ENCODE measurements around the gene DTWD2. TPM values are rescaled to one million over a fixed set of nuclear protein-coding genes. Genes with fewer than 3 reads are reported as not detected.

The DTWD2 gene
- total RNA-seq, 1 experiment from 2014 or later, result 10.0 TPM

DNA sequence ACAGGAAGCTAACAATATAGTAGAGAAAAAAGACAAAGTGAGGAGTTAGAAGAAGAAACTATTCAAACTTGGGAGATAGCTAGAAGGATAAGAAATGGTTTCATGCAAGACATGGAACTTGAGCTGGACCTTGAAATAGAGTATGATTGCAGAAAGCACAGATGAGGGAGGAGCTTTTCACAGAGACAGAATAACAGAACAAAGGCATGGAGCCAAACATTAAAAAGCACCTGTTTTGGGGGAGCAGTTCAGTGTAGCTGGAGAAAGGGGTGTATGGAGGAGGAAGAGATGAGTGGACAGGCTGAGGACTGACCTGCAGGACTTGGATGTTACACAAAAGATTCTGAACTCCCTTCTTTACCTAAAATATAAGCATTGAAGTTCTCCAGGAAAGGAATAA, 25.2 kb downstream of the DTWD2 start:
- Histone ChIP-seq H3K27me3 (ENCODE audit: control insufficient read depth, insufficient read depth, low read length) (no peaks in the 10 kb centered on the region), H3K27ac (ENCODE audit: low read length) (no peak overlapping the region), H3K9me3 (ENCODE audit: control insufficient read depth, insufficient read depth, low read depth, low read length) (no peaks in the 10 kb centered on the region), H3K4me1 (ENCODE audit: control insufficient read depth, insufficient read depth, low read length) (no peaks in the 10 kb centered on the region), H3K4me3 (ENCODE audit: low read depth in 2 of 2, low read length in 2 of 2) (no peak overlapping the region), H3K36me3 (ENCODE audit: control insufficient read depth, insufficient read depth, low read length) (no peaks in the 10 kb centered on the region)
- intact Hi-C loops (cut with micrococcal nuclease; ENCODE audit: unreplicated experiment) (no loop called here), in situ Hi-C loops (cut with HindIII; ENCODE audit: low pct_unique_long_range_greater_than_20kb, low sequenced_read_pairs) (no loop called here)
- ATAC-seq (no peak), DNase-seq (ENCODE audit: low read depth, low spot score) (no peak)
- CTCF ChIA-PET, result no interaction called here
- no TSS peak for BruUV-seq (replicated peaks)
- POLR2A ChIA-PET, result no interaction called here
- no peak for TF ChIP-seq SIN3A (IDR thresholded peaks at IDR 0.05; ENCODE audit: borderline replicate concordance, insufficient read depth, low read depth, low read length)
- TF ChIP-seq, protein P1, sequence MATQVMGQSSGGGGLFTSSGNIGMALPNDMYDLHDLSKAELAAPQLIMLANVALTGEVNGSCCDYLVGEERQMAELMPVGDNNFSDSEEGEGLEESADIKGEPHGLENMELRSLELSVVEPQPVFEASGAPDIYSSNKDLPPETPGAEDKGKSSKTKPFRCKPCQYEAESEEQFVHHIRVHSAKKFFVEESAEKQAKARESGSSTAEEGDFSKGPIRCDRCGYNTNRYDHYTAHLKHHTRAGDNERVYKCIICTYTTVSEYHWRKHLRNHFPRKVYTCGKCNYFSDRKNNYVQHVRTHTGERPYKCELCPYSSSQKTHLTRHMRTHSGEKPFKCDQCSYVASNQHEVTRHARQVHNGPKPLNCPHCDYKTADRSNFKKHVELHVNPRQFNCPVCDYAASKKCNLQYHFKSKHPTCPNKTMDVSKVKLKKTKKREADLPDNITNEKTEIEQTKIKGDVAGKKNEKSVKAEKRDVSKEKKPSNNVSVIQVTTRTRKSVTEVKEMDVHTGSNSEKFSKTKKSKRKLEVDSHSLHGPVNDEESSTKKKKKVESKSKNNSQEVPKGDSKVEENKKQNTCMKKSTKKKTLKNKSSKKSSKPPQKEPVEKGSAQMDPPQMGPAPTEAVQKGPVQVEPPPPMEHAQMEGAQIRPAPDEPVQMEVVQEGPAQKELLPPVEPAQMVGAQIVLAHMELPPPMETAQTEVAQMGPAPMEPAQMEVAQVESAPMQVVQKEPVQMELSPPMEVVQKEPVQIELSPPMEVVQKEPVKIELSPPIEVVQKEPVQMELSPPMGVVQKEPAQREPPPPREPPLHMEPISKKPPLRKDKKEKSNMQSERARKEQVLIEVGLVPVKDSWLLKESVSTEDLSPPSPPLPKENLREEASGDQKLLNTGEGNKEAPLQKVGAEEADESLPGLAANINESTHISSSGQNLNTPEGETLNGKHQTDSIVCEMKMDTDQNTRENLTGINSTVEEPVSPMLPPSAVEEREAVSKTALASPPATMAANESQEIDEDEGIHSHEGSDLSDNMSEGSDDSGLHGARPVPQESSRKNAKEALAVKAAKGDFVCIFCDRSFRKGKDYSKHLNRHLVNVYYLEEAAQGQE (IDR thresholded peaks at IDR 0.05; ENCODE audit: insufficient read depth in 1 of 2, low read depth in 2 of 2, low read length in 1 of 2), result no peak
- TF ChIP-seq POLR2AphosphoS5 (IDR thresholded peaks at IDR 0.05; ENCODE audit: low read depth, low read length), result no peak
- TF ChIP-seq, protein P2, sequence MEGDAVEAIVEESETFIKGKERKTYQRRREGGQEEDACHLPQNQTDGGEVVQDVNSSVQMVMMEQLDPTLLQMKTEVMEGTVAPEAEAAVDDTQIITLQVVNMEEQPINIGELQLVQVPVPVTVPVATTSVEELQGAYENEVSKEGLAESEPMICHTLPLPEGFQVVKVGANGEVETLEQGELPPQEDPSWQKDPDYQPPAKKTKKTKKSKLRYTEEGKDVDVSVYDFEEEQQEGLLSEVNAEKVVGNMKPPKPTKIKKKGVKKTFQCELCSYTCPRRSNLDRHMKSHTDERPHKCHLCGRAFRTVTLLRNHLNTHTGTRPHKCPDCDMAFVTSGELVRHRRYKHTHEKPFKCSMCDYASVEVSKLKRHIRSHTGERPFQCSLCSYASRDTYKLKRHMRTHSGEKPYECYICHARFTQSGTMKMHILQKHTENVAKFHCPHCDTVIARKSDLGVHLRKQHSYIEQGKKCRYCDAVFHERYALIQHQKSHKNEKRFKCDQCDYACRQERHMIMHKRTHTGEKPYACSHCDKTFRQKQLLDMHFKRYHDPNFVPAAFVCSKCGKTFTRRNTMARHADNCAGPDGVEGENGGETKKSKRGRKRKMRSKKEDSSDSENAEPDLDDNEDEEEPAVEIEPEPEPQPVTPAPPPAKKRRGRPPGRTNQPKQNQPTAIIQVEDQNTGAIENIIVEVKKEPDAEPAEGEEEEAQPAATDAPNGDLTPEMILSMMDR (IDR thresholded peaks at IDR 0.05), result no peak
- TF ChIP-seq TCF7L2 (IDR thresholded peaks at IDR 0.05; ENCODE audit: low read depth, low read length), result no peak

DNA sequence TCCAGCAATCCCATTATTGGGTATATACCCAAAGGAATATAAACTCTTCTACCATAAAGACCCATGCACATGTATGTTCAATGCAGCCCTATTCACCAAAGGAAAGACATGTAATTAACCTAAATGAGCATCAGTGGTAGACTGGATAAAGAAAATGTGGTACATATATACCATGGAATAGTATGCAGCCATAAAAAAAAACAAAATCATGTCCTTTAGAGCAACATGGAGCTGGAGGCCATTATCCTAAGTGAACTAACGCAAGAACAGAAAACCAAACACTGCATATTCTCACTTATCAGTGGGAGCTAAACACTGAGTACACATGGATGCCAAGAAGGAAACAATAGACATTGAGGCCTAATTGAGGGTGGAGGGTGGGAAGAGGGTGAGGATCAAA, 27.8 kb downstream of the DTWD2 start:
- intact Hi-C loops (cut with micrococcal nuclease; ENCODE audit: unreplicated experiment) (no loop called here), in situ Hi-C loops (cut with HindIII; ENCODE audit: low pct_unique_long_range_greater_than_20kb, low sequenced_read_pairs) (no loop called here)
- Histone ChIP-seq H3K9me3 (ENCODE audit: control insufficient read depth, insufficient read depth, low read depth, low read length) (no peaks in the 10 kb centered on the region), H3K27ac (ENCODE audit: low read length) (no peak overlapping the region), H3K36me3 (ENCODE audit: control insufficient read depth, insufficient read depth, low read length) (no peaks in the 10 kb centered on the region), H3K4me3 (ENCODE audit: low read depth in 2 of 2, low read length in 2 of 2) (no peak overlapping the region), H3K27me3 (ENCODE audit: control insufficient read depth, insufficient read depth, low read length) (no peaks in the 10 kb centered on the region), H3K4me1 (ENCODE audit: control insufficient read depth, insufficient read depth, low read length) (no peaks in the 10 kb centered on the region)
- DNase-seq (ENCODE audit: low read depth, low spot score) (no peak), ATAC-seq (no peak)
- ChIA-PET CTCF (no interaction called here), POLR2A (no interaction called here)
- BruUV-seq (replicated peaks), result no TSS peak
- TF ChIP-seq, protein P2 (IDR thresholded peaks at IDR 0.05), result no peak
- TF ChIP-seq, protein P1 (IDR thresholded peaks at IDR 0.05; ENCODE audit: insufficient read depth in 1 of 2, low read depth in 2 of 2, low read length in 1 of 2), result no peak
- TF ChIP-seq TCF7L2 (IDR thresholded peaks at IDR 0.05; ENCODE audit: low read depth, low read length), result no peak
